GM23338 (cell line): ENCODE results near the gene HTR3C. TPM values are rescaled to one million over a fixed set of nuclear protein-coding genes. Genes with fewer than 3 reads are reported as not detected.

Experiments
- ATAC-seq: fragments of 200-7000 bp; cut with Tn5 transposase; 3 replicates; pipeline ENCODE4 v1.9.1; 2020
- DNase-seq: peaks from one replicate; pipeline ENCODE4 v3.0.0-alpha.2; 2015; ENCODE audit warnings: low spot score
- H2AFZ ChIP-seq: fragments of 200-600 bp; sonication (generic); 2 replicates; pipeline ENCODE4 v1.8.0; 2016; ENCODE audit warnings: antibody characterized with exemption, mild to moderate bottlenecking, moderate library complexity
- H3F3A ChIP-seq: fragments of 200-600 bp; sonication (generic); replicated peaks from 2 replicates; pipeline ENCODE4 v1.8.0; 2017; ENCODE audit warnings: antibody characterized with exemption, mixed run types, low read depth
- H3K27ac ChIP-seq: fragments of 200-600 bp; sonication (generic); 2 replicates; pipeline ENCODE4 v1.6.1; 2016; ENCODE audit warnings: low read depth
- H3K27me3 ChIP-seq: fragments of 200-600 bp; sonication (generic); 2 replicates; pipeline ENCODE4 v1.8.0; 2016; ENCODE audit warnings: mild to moderate bottlenecking, mixed run types, moderate library complexity; ENCODE audit not compliant: insufficient read depth
- H3K36me3 ChIP-seq: fragments of 200-600 bp; sonication (generic); 2 replicates; pipeline ENCODE4 v1.8.0; 2016; ENCODE audit warnings: mild to moderate bottlenecking; ENCODE audit not compliant: insufficient read depth
- H3K4me1 ChIP-seq: fragments of 200-600 bp; sonication (generic); 2 replicates; pipeline ENCODE4 v1.8.0; 2016; ENCODE audit warnings: mild to moderate bottlenecking, moderate library complexity; ENCODE audit not compliant: insufficient read depth
- H3K4me2 ChIP-seq: fragments of 200-600 bp; sonication (generic); 2 replicates; pipeline ENCODE4 v1.7.1; 2017; ENCODE audit warnings: mixed run types
- H3K4me3 ChIP-seq: fragments of 200-600 bp; sonication (generic); 2 replicates; pipeline ENCODE4 v1.6.1; 2016; ENCODE audit warnings: mixed run types
- H3K79me2 ChIP-seq: fragments of 200-600 bp; sonication (generic); replicated peaks from 2 replicates; pipeline ENCODE4 v1.8.0; 2017; ENCODE audit warnings: mild to moderate bottlenecking; ENCODE audit not compliant: insufficient read depth
- H3K9me2 ChIP-seq: fragments of 200-600 bp; sonication (generic); 2 replicates; pipeline ENCODE4 v1.8.0; 2017; ENCODE audit not compliant: insufficient read depth
- H4K20me1 ChIP-seq: fragments of 200-600 bp; sonication (generic); replicated peaks from 2 replicates; pipeline ENCODE4 v1.8.0; 2017; ENCODE audit warnings: mild to moderate bottlenecking; ENCODE audit not compliant: insufficient read depth
- H3K27ac Mint-ChIP-seq: 2 replicates; pipeline ENCODE4 v1.8.0; 2020; ENCODE audit warnings: inconsistent platforms, mild to moderate bottlenecking, moderate library complexity, mixed read lengths
- H3K27me3 Mint-ChIP-seq: 3 replicates; pipeline ENCODE4 v1.8.0; 2022; ENCODE audit warnings: low read depth, mild to moderate bottlenecking, moderate library complexity, mixed read lengths, inconsistent platforms; ENCODE audit not compliant: insufficient read depth, poor library complexity
- H3K36me3 Mint-ChIP-seq: 3 replicates; pipeline ENCODE4 v1.8.0; 2021; ENCODE audit warnings: low read depth, mild to moderate bottlenecking, inconsistent platforms, moderate library complexity, mixed read lengths
- H3K4me1 Mint-ChIP-seq: 3 replicates; pipeline ENCODE4 v1.8.0; 2020; ENCODE audit warnings: mild to moderate bottlenecking, inconsistent platforms, mixed read lengths
- H3K4me3 Mint-ChIP-seq: 3 replicates; pipeline ENCODE4 v1.8.0; 2021; ENCODE audit warnings: moderate library complexity, mild to moderate bottlenecking, inconsistent platforms, mixed read lengths
- H3K9me3 Mint-ChIP-seq: 3 replicates; pipeline ENCODE4 v1.8.0; 2020; ENCODE audit warnings: moderate library complexity, mild to moderate bottlenecking, inconsistent platforms, mixed read lengths
- CREB1 ChIP-seq: fragments of 250-450 bp; sonication (Bioruptor Pico); IDR thresholded peaks from 2 replicates; pipeline ENCODE4 v1.5.0; 2020; ENCODE audit warnings: low read depth, mild to moderate bottlenecking, moderate library complexity
- CTCF ChIP-seq, 2 experiments: fragments of 200-600 bp in 1 of 2; sonication (generic) in 1 of 2; conservative IDR thresholded peaks; 2 replicates each; pipeline versions ENCODE4 v1.5.1 to v1.6.1; 2016 to 2017; ENCODE audit warnings: antibody characterized with exemption in 2 of 2, low read depth in 2 of 2, mild to moderate bottlenecking in 2 of 2, moderate library complexity in 1 of 2
- EZH2 ChIP-seq: fragments of 200-600 bp; sonication (generic); IDR thresholded peaks from one replicate; pipeline ENCODE4 v1.8.0; 2017; ENCODE audit warnings: antibody characterized with exemption, mild to moderate bottlenecking, low read depth; ENCODE audit not compliant: unreplicated experiment
- EZH2phosphoT487 ChIP-seq: fragments of 200-600 bp; sonication (generic); IDR thresholded peaks from one replicate; pipeline ENCODE4 v1.8.1; 2018; ENCODE audit warnings: antibody characterized with exemption; ENCODE audit not compliant: unreplicated experiment
- JUNB ChIP-seq: IDR thresholded peaks from one replicate; pipeline ENCODE4 v1.6.1; 2016; ENCODE audit warnings: antibody characterized with exemption; ENCODE audit not compliant: unreplicated experiment
- NANOG ChIP-seq: IDR thresholded peaks from 2 replicates; pipeline ENCODE4 v1.6.1; 2016; ENCODE audit warnings: antibody characterized with exemption, borderline replicate concordance
- POLR2AphosphoS5 ChIP-seq: IDR thresholded peaks from 2 replicates; pipeline ENCODE4 v1.6.1; 2016; ENCODE audit warnings: antibody characterized with exemption, low read depth
- REST ChIP-seq: IDR thresholded peaks from one replicate; pipeline ENCODE4 v1.6.1; 2018; ENCODE audit warnings: antibody characterized with exemption; ENCODE audit not compliant: unreplicated experiment
- STAT1 ChIP-seq: IDR thresholded peaks from one replicate; pipeline ENCODE4 v1.6.1; 2016; ENCODE audit warnings: antibody characterized with exemption; ENCODE audit not compliant: unreplicated experiment
- ZNF114 ChIP-seq: fragments of 250-450 bp; sonication (Bioruptor Pico); IDR thresholded peaks from 2 replicates; pipeline ENCODE4 v1.5.0; 2020; ENCODE audit warnings: mild to moderate bottlenecking, moderate library complexity
- ZNF331 ChIP-seq: fragments of 250-450 bp; sonication (Bioruptor Pico); IDR thresholded peaks from 2 replicates; pipeline ENCODE4 v1.5.0; 2020; ENCODE audit warnings: low read depth, mild to moderate bottlenecking, moderate library complexity
- polyA plus RNA-seq: library from polyadenylated mRNA; unstranded; fragments of >200 nt; fragmentation: Nextera tagmentation; extraction: Ambion mirVana; gene quantifications from 2 replicates; pipeline ENCODE4 v1.2.1, GENCODE V29; 2016
- total RNA-seq: library from RNA; depleted of rRNA; stranded (reverse); fragments of >200 nt; shearing (Covaris generic); gene quantifications from 2 replicates; pipeline ENCODE4 v1.2.3, GENCODE V29; 2014
- TF ChIP-seq, protein P1 (sequence below): IDR thresholded peaks from 2 replicates; pipeline ENCODE4 v1.6.1; 2016; ENCODE audit warnings: antibody characterized with exemption
- TF ChIP-seq, protein P2 (sequence below): fragments of 250-450 bp; sonication (Bioruptor Pico); IDR thresholded peaks from 2 replicates; pipeline ENCODE4 v1.5.0; 2020; ENCODE audit warnings: mild to moderate bottlenecking, moderate library complexity

The HTR3C gene
- total and polyA plus RNA-seq, 2 experiments from 2014 or later = not detected

DNA sequence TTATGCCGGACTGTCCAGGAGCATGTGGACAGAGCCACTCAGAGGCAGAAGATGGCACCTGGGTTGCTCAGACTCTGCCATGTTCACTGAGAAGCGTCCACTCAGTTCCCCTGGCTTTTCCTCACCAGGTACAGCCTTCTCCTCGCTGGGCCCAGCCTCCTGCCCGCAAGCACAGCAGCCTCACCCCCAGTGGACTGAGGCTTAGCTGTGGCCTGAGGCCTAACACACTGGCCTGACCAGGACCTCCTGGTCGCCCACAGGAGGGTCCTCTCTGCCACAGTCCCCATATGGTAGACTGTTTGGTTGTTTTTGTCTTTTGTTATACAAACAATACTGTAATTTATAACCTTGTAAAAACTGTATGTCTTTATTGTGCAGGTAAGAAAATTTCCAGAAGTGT, 15.5 kb downstream of the HTR3C start:
- Histone ChIP-seq H2AFZ (no peak overlapping the region), H3K9me2 (no peaks in the 10 kb centered on the region), H3K36me3 (no peaks in the 10 kb centered on the region), H4K20me1 (no peaks in the 10 kb centered on the region), H3K79me2 (no peaks in the 10 kb centered on the region), H3K4me1 (no peaks in the 10 kb centered on the region), H3F3A (no peaks in the 10 kb centered on the region), H3K4me3 (no peak overlapping the region), H3K4me2 (no peak overlapping the region), H3K27ac (no peak overlapping the region), H3K27me3 (no peaks in the 10 kb centered on the region)
- H3K27me3 Mint-ChIP-seq = no peaks in the 10 kb centered on the region
- TF ChIP-seq STAT1 = no peak
- no peak for TF ChIP-seq CTCF (conservative IDR thresholded peaks at IDR 0.05; ENCODE audit: low read depth in 2 of 2)
- TF ChIP-seq CREB1 (CRISPR knock-in tag) = no peak
- TF ChIP-seq, protein P1, sequence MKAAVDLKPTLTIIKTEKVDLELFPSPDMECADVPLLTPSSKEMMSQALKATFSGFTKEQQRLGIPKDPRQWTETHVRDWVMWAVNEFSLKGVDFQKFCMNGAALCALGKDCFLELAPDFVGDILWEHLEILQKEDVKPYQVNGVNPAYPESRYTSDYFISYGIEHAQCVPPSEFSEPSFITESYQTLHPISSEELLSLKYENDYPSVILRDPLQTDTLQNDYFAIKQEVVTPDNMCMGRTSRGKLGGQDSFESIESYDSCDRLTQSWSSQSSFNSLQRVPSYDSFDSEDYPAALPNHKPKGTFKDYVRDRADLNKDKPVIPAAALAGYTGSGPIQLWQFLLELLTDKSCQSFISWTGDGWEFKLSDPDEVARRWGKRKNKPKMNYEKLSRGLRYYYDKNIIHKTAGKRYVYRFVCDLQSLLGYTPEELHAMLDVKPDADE = no peak
- TF ChIP-seq NANOG = no peak
- no peak for TF ChIP-seq JUNB
- no peak for TF ChIP-seq ZNF331 (CRISPR knock-in tag)
- TF ChIP-seq ZNF114 (CRISPR knock-in tag) = no peak
- TF ChIP-seq, protein P2, sequence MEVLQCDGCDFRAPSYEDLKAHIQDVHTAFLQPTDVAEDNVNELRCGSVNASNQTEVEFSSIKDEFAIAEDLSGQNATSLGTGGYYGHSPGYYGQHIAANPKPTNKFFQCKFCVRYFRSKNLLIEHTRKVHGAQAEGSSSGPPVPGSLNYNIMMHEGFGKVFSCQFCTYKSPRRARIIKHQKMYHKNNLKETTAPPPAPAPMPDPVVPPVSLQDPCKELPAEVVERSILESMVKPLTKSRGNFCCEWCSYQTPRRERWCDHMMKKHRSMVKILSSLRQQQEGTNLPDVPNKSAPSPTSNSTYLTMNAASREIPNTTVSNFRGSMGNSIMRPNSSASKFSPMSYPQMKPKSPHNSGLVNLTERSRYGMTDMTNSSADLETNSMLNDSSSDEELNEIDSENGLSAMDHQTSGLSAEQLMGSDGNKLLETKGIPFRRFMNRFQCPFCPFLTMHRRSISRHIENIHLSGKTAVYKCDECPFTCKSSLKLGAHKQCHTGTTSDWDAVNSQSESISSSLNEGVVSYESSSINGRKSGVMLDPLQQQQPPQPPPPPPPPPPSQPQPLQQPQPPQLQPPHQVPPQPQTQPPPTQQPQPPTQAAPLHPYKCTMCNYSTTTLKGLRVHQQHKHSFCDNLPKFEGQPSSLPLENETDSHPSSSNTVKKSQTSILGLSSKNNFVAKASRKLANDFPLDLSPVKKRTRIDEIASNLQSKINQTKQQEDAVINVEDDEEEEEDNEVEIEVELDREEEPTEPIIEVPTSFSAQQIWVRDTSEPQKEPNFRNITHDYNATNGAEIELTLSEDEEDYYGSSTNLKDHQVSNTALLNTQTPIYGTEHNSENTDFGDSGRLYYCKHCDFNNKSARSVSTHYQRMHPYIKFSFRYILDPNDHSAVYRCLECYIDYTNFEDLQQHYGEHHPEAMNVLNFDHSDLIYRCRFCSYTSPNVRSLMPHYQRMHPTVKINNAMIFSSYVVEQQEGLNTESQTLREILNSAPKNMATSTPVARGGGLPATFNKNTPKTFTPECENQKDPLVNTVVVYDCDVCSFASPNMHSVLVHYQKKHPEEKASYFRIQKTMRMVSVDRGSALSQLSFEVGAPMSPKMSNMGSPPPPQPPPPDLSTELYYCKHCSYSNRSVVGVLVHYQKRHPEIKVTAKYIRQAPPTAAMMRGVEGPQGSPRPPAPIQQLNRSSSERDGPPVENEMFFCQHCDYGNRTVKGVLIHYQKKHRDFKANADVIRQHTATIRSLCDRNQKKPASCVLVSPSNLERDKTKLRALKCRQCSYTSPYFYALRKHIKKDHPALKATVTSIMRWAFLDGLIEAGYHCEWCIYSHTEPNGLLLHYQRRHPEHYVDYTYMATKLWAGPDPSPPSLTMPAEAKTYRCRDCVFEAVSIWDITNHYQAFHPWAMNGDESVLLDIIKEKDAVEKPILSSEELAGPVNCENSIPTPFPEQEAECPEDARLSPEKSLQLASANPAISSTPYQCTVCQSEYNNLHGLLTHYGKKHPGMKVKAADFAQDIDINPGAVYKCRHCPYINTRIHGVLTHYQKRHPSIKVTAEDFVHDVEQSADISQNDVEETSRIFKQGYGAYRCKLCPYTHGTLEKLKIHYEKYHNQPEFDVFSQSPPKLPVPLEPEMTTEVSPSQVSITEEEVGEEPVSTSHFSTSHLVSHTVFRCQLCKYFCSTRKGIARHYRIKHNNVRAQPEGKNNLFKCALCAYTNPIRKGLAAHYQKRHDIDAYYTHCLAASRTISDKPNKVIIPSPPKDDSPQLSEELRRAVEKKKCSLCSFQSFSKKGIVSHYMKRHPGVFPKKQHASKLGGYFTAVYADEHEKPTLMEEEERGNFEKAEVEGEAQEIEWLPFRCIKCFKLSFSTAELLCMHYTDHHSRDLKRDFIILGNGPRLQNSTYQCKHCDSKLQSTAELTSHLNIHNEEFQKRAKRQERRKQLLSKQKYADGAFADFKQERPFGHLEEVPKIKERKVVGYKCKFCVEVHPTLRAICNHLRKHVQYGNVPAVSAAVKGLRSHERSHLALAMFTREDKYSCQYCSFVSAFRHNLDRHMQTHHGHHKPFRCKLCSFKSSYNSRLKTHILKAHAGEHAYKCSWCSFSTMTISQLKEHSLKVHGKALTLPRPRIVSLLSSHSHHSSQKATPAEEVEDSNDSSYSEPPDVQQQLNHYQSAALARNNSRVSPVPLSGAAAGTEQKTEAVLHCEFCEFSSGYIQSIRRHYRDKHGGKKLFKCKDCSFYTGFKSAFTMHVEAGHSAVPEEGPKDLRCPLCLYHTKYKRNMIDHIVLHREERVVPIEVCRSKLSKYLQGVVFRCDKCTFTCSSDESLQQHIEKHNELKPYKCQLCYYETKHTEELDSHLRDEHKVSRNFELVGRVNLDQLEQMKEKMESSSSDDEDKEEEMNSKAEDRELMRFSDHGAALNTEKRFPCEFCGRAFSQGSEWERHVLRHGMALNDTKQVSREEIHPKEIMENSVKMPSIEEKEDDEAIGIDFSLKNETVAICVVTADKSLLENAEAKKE (CRISPR knock-in tag) = no peak
- no peak for TF ChIP-seq REST
- no peak for TF ChIP-seq EZH2
- no peak for TF ChIP-seq EZH2phosphoT487
- no peak for TF ChIP-seq POLR2AphosphoS5
- no peak overlapping the region for H3K27ac Mint-ChIP-seq
- H3K4me3 Mint-ChIP-seq = no peak overlapping the region
- no peaks in the 10 kb centered on the region for H3K4me1 Mint-ChIP-seq
- DNase-seq (no peak), ATAC-seq (no peak)
- H3K9me3 Mint-ChIP-seq = peaks cover 15% of the 10 kb centered on the region
- H3K36me3 Mint-ChIP-seq = no peaks in the 10 kb centered on the region
